Lower leg skin (tissue), 4 donors: ENCODE results near the gene EVL. TPM values are rescaled to one million over a fixed set of nuclear protein-coding genes. Genes with fewer than 3 reads are reported as not detected.

Experiments used
- DNase-seq, 2 donors: peaks; one replicate each; pipeline ENCODE4 v3.0.0-alpha.2; 2019; ENCODE audit warnings: low spot score in 2 of 2
- H3K4me3 ChIP-seq: fragments of 200-600 bp; sonication (generic); 2 replicates; pipeline ENCODE4 v1.5.1; 2017; ENCODE audit warnings: mild to moderate bottlenecking, low read depth; ENCODE audit not compliant: poor library complexity, severe bottlenecking
- CTCF ChIP-seq, 3 donors: fragments of 450-650 bp; IDR thresholded peaks; one replicate each; pipeline ENCODE4 v1.5.1; 2016; ENCODE audit warnings: antibody characterized with exemption in 3 of 3, mild to moderate bottlenecking in 3 of 3, moderate library complexity in 2 of 3
- POLR2A ChIP-seq, 2 donors: fragments of 450-650 bp; IDR thresholded peaks; one replicate each; pipeline ENCODE4 v1.6.1; 2016 to 2017; ENCODE audit warnings: antibody characterized with exemption in 2 of 2, mild to moderate bottlenecking in 1 of 2, moderate library complexity in 1 of 2
- WGBS, 2 donors: methylation state at CpG; one replicate each; pipeline ENCODE4 v1.1.5; 2018; 5-methylcytosine and 5-hydroxymethylcytosine counted together
- intact Hi-C: fragments of 100-400 bp; cut with DNase I; formaldehyde crosslinking; loops from one replicate; pipeline ENCODE4 v1.15.0; 2023; ENCODE audit warnings: low total_unique reads
- total RNA-seq, 4 donors: library from RNA; depleted of rRNA; stranded (reverse); fragments of >200 nt; gene quantifications; one replicate each; pipeline ENCODE4 v1.1.0, GENCODE V29; 2016

EVL gene
- total RNA-seq, 4 donors from 2014 or later: 26.4 to 51.4 (median 40.9) TPM

GRCh38 chr14:100116134-100116533, 50.9 kb downstream of the EVL start:
- TF ChIP-seq POLR2A (IDR thresholded peaks at IDR 0.05): no peak
- no peak for TF ChIP-seq CTCF (IDR thresholded peaks at IDR 0.05)
- intact Hi-C loops: no loop called here
- 71 to 75% methylated on average over 3 of the region's 3 CpGs for WGBS, 2 donors
- DNase-seq: no peak
- H3K4me3 ChIP-seq: no peak overlapping the region

GRCh38 chr14:100117026-100117425, 51.8 kb downstream of the EVL start:
- no peak for DNase-seq
- intact Hi-C loops: no loop called here
- WGBS, 2 donors: 95 to 96% methylated on average over 6 to 10 of the region's 10 CpGs
- no peak overlapping the region for H3K4me3 ChIP-seq
- no peak for TF ChIP-seq CTCF (IDR thresholded peaks at IDR 0.05)
- no peak for TF ChIP-seq POLR2A (IDR thresholded peaks at IDR 0.05)

GRCh38 chr14:100117633-100118395, 52.6 kb downstream of the EVL start:
- no peak overlapping the region for H3K4me3 ChIP-seq
- WGBS, 2 donors: 87 to 91% methylated on average over 14 of the region's 14 CpGs
- TF ChIP-seq CTCF (IDR thresholded peaks at IDR 0.05): no peak
- TF ChIP-seq POLR2A (IDR thresholded peaks at IDR 0.05): no peak
- intact Hi-C loops: no loop called here
- DNase-seq: no peak

- TF ChIP-seq POLR2A (IDR thresholded peaks at IDR 0.05) (no peak), CTCF (IDR thresholded peaks at IDR 0.05) (no peak)
- no peak overlapping the region for H3K4me3 ChIP-seq
- WGBS, 2 donors: 85% methylated on average over 7 of the region's 7 CpGs
- intact Hi-C loops: no loop called here
- DNase-seq: no peak
Measured at GRCh38 chr14:100118396-100119011, 53.3 kb downstream of the EVL start.

- 93% methylated on average over 8 of the region's 8 CpGs for WGBS, 2 donors
Measured at GRCh38 chr14:100119251-100119650, 54.0 kb downstream of the EVL start.

More at GRCh38 chr14:100119251-100119650, 54.0 kb downstream of the EVL start:
- DNase-seq: no peak
- TF ChIP-seq POLR2A (IDR thresholded peaks at IDR 0.05): no peak
- TF ChIP-seq CTCF (IDR thresholded peaks at IDR 0.05): no peak
- H3K4me3 ChIP-seq: no peak overlapping the region
- intact Hi-C loops: no loop called here
